ENCODE data around the gene TPPP2. TPM values are rescaled to one million over a fixed set of nuclear protein-coding genes. Genes with fewer than 3 reads are reported as not detected.
A peak's percentile ranks its signal among the peaks of the same experiment; 100 is the strongest.

Gene TPPP2
- polyA plus RNA-seq, 4 donors = 0.10 to 0.34 TPM; not detected in 2

DNA sequence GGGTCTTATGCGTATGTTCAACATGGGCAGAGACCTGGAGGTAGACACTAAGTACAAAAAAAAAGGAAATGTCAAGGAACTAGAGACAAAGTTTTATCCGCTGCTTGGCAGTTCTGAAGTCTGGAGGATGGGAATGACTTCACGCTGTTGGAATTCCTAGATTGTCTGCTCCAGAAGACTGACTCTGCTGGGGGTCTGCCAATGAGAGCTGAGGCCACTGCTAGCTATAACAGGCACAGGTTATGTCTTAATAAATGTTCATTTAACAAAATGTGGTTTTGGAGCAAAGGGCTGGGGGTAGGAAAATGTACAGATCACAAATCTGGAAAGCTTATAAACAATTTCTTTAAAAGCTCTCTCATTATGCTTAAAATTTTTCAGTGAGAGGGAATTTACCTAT, 33.5 kb downstream of the TPPP2 start:
- H3K36me3 ChIP-seq (ENCODE audit: control insufficient read depth in 3 of 3, insufficient read depth in 2 of 3, low read depth in 1 of 3, low read length in 3 of 3) = no peaks in the 10 kb centered on the region
- FAIRE-seq (no peak), DNase-seq (no peak)
- H3K27me3 ChIP-seq (ENCODE audit: control insufficient read depth in 3 of 3, insufficient read depth in 3 of 3, low read length in 3 of 3) = no peaks in the 10 kb centered on the region
- no peaks in the 10 kb centered on the region for H3K9me3 ChIP-seq (ENCODE audit: control insufficient read depth in 2 of 2, insufficient read depth in 1 of 2, low read depth in 1 of 2, low read length in 1 of 2)
- 71 to 86% (median 83%) methylated on average over 3 of the region's 3 CpGs for WGBS, 3 donors
- H3K27ac ChIP-seq (ENCODE audit: low read depth in 1 of 3, low read length in 2 of 3) = no peak overlapping the region
- peaks cover 0 to 4% (median 0%) of the 10 kb centered on the region in 3 donors for H3K4me1 ChIP-seq (ENCODE audit: control insufficient read depth in 3 of 3, insufficient read depth in 2 of 3, low read depth in 1 of 3, low read length in 2 of 3)
- H3K4me3 ChIP-seq (ENCODE audit: low read depth in 1 of 3, low read length in 3 of 3) = no peak overlapping the region

DNA sequence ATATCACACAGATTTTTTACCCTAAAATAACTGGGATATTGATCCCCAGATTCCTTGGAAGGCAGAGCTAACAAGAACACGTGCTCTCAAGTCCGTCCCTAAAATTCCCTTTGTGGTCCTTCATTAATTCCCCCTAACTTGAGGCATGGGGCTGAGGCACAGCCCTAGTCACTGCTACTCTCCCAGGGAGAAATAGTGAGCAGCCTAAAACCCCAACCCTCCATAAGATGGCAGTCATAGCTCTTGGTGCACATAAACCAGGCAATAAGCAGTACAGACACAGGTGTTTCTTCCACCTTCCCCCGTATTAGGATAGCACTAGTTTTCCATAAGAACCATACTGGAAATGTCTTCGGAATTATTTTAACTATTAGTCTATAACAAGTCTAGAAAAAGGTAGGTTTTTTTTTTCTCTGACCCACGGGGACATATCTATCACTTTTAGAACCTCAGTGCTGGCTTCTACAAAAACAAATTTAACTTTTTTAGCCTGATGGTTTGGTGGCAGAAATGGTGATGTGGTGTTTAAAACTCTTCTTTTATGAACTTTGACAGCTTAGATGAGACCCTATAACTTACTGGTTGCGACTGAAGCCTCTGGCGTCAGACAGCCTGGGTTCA, 37.0 kb downstream of the TPPP2 start:
- no peak for FAIRE-seq
- Histone ChIP-seq H3K4me1 (ENCODE audit: control insufficient read depth in 3 of 3, insufficient read depth in 2 of 3, low read depth in 1 of 3, low read length in 2 of 3) (peaks cover 0 to 18% (median 4%) of the 10 kb centered on the region in 3 donors), H3K4me3 (ENCODE audit: low read depth in 1 of 3, low read length in 3 of 3) (no peak overlapping the region), H3K36me3 (ENCODE audit: control insufficient read depth in 3 of 3, insufficient read depth in 2 of 3, low read depth in 1 of 3, low read length in 3 of 3) (no peaks in the 10 kb centered on the region), H3K9me3 (ENCODE audit: control insufficient read depth in 2 of 2, insufficient read depth in 1 of 2, low read depth in 1 of 2, low read length in 1 of 2) (no peaks in the 10 kb centered on the region), H3K27ac (ENCODE audit: low read depth in 1 of 3, low read length in 2 of 3) (no peak overlapping the region), H3K27me3 (ENCODE audit: control insufficient read depth in 3 of 3, insufficient read depth in 3 of 3, low read length in 3 of 3) (peaks cover 0 to 11% (median 0%) of the 10 kb centered on the region in 3 donors)
- 59 to 76% (median 68%) methylated on average over 7 of the region's 7 CpGs for WGBS, 3 donors
- no peak for DNase-seq

DNA sequence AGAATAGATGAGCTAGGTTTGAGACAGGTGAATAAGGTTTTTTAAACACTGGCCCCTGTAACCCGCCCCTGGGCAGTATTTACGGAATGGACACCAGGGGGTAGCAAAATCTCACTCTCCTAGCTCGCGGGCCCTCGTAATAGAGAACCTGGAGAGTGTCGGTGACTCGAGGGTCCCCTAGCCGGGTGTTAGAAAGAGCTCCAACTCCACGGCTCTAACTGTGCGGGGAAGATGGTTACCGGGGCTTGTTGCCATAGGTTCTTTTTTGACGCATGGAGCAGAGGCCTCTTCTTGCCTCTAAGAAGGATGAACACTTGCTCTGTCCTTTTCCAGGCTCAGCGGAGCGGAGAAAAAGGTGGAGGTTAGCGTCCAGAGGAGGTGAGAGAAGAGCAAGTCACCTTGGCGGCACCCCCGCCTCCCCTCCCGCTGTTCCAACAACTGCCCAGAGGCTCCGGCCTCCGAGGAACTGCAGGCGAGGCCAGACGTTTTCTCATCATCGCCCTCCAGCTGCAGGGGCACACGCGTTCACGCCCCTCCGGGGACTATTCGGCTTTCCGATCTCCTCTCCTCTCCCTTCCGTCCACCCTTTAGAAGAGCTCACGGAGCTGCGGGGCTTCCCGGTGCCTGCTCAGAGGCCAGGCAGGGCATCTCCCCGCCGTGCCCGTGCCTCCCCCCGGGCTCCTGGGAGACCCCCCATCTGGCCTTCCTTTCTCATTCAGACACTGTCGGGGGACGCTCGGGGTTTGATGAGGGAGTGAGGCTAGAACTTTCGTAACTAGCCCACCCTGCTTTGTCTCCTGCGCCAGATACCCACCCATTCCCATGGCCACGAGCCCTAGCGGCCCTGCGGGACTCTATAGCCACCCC, 38.7 kb downstream of the TPPP2 start:
- H3K9me3 ChIP-seq (ENCODE audit: control insufficient read depth in 2 of 2, insufficient read depth in 1 of 2, low read depth in 1 of 2, low read length in 1 of 2) = no peaks in the 10 kb centered on the region
- no peak for FAIRE-seq
- H3K36me3 ChIP-seq (ENCODE audit: control insufficient read depth in 3 of 3, insufficient read depth in 2 of 3, low read depth in 1 of 3, low read length in 3 of 3) = peaks cover 0 to 10% (median 0%) of the 10 kb centered on the region in 3 donors
- DNase-seq = peak; percentile 68 to 75
- 3 to 4% (median 3%) methylated on average over 39 to 45 of the region's 45 CpGs for whole genome bisulfite sequencing, 3 donors
- H3K4me1 ChIP-seq (ENCODE audit: control insufficient read depth in 3 of 3, insufficient read depth in 2 of 3, low read depth in 1 of 3, low read length in 2 of 3) = peaks cover 0 to 14% (median 4%) of the 10 kb centered on the region in 3 donors
- peaks cover 0 to 11% (median 0%) of the 10 kb centered on the region in 3 donors for H3K27me3 ChIP-seq (ENCODE audit: control insufficient read depth in 3 of 3, insufficient read depth in 3 of 3, low read length in 3 of 3)
- H3K4me3 ChIP-seq (ENCODE audit: low read depth in 1 of 3, low read length in 3 of 3) = peak overlapping the region in 2 of 3 donors; percentile 0 to 62
- H3K27ac ChIP-seq (ENCODE audit: low read depth in 1 of 3, low read length in 2 of 3) = peak overlapping the region in 2 of 3 donors; percentile 53 to 85

DNA sequence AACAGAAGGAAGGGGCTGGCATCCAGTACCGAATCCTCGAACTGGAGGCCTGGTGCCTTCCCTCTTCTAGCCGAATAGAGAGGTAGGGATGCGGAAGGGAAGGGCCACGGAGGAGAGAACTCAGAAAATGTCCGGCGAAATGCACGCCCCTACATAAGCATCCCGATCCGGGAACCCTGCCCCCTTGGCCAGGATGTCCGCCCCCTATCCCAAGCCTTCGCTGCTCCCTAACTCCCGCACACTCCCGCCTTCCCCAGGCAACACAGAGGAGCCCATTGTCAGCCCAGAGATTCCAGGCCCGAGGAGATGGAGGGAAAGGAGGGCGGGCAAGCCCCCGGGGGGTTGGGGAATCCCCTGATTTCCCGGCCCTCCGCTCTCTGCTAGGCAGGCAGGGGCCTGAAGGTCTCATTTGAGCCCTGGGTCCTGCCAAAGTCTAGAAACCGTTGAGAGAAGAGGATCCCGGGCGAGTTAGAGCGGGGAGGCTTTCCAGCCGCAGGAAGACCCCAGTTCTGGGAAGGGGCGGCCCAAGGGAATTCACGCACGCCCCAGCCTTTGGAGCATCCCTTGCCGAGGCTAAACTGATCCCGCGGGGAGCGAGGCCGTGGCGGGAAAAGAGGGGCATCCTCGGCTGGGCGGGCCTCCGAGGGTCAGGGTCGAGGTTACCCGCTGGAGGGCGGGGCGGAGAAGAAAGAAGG, 39.5 kb downstream of the TPPP2 start:
- FAIRE-seq (no peak), DNase-seq (peak in 1 of 2 donors; percentile 60)
- peak overlapping the region in 2 of 3 donors; percentile 53 to 85 for H3K27ac ChIP-seq (ENCODE audit: low read depth in 1 of 3, low read length in 2 of 3)
- peaks cover 0 to 14% (median 4%) of the 10 kb centered on the region in 3 donors for H3K4me1 ChIP-seq (ENCODE audit: control insufficient read depth in 3 of 3, insufficient read depth in 2 of 3, low read depth in 1 of 3, low read length in 2 of 3)
- peaks cover 0 to 11% (median 0%) of the 10 kb centered on the region in 3 donors for H3K27me3 ChIP-seq (ENCODE audit: control insufficient read depth in 3 of 3, insufficient read depth in 3 of 3, low read length in 3 of 3)
- H3K36me3 ChIP-seq (ENCODE audit: control insufficient read depth in 3 of 3, insufficient read depth in 2 of 3, low read depth in 1 of 3, low read length in 3 of 3) = peaks cover 0 to 18% (median 0%) of the 10 kb centered on the region in 3 donors
- 2 to 5% (median 2%) methylated on average over 31 to 40 of the region's 40 CpGs for WGBS, 3 donors
- H3K4me3 ChIP-seq (ENCODE audit: low read depth in 1 of 3, low read length in 3 of 3) = peak overlapping the region; percentile 36 to 68 (median 62)
- no peaks in the 10 kb centered on the region for H3K9me3 ChIP-seq (ENCODE audit: control insufficient read depth in 2 of 2, insufficient read depth in 1 of 2, low read depth in 1 of 2, low read length in 1 of 2)

DNA sequence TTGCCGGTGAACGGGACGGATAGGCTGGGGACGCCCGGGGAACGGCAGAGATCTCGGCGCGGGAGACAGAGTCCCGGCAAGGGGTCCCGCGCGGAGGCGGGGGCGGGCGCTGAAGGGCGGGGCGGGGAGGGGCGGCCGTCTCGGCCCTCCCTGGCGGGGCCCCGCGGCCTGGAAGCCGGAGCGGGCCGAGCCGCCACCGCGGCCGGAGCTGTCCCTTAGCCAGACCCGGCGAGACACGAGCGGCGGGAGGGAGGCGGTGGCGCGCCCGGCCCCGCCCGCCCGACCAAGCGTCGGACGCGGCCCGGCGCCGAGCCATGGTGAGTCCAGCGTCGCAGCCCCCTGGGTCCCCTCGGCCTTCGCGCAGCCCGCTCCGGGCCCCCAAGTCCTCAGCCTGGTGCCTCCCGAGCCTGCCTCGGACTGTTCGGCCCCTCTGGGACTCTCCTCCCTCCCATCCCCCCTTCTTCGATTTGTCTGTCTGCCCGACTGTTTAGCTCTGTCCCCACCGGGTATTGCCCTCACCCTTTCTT, 40.1 kb downstream of the TPPP2 start, which contains the start of gene ARHGEF40:
TSS of gene ARHGEF40 (plus strand) at position 222 of the 527 bp plus-strand sequence. CDS start at position 315, 93 bp downstream.
- H3K36me3 ChIP-seq (ENCODE audit: control insufficient read depth in 3 of 3, insufficient read depth in 2 of 3, low read depth in 1 of 3, low read length in 3 of 3) = peaks cover 0 to 24% (median 2%) of the 10 kb centered on the region in 3 donors
- H3K4me3 ChIP-seq (ENCODE audit: low read depth in 1 of 3, low read length in 3 of 3) = peak within 1 kb of the TSS; percentile 67 to 85 (median 68)
- H3K4me1 ChIP-seq (ENCODE audit: control insufficient read depth in 3 of 3, insufficient read depth in 2 of 3, low read depth in 1 of 3, low read length in 2 of 3) = peaks cover 0 to 14% (median 4%) of the 10 kb centered on the region in 3 donors
- no peak for FAIRE-seq
- no peaks in the 10 kb centered on the region for H3K9me3 ChIP-seq (ENCODE audit: control insufficient read depth in 2 of 2, insufficient read depth in 1 of 2, low read depth in 1 of 2, low read length in 1 of 2)
- WGBS, 3 donors = 0 to 1% (median 0%) methylated on average over 19 to 63 of the region's 63 CpGs
- H3K27ac ChIP-seq (ENCODE audit: low read depth in 1 of 3, low read length in 2 of 3) = peak within 1 kb of the TSS; percentile 57 to 88 (median 85)
- peaks cover 0 to 11% (median 0%) of the 10 kb centered on the region in 3 donors for H3K27me3 ChIP-seq (ENCODE audit: control insufficient read depth in 3 of 3, insufficient read depth in 3 of 3, low read length in 3 of 3)
- peak; percentile 37 to 73 for DNase-seq

DNA sequence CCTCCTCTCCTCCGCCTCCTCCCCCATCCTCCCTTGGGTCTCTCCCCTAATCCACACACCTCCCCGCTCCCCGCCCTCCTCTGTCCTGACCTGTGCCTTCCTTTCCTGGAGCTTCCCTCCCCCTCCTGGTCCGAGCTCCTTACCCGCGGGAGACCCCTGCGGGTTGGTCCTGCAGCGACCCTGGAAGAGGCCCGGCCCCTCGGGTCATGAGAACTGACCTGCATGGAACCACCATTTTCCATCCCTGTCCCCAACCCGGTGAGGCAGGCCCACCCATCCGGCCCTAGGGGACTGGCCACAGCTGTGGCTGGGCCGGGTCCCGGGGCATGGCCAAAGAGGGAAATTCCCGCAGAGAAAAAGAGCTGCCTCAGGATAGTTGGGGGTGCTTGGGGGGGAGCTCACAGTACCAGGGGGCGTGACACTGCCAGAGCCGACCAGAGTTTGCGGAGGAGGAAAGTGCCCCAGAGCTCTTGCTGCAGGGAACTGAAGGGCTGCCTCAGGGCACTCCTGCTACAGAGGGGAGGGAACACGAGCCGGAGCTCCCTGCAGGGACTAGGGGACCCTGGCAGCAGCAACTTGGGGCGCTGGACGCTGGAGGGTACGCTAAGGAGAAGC, 40.7 kb downstream of the TPPP2 start:
- DNase-seq (peak in 1 of 2 donors; percentile 32), FAIRE-seq (no peak)
- peak overlapping the region; percentile 67 to 85 (median 68) for H3K4me3 ChIP-seq (ENCODE audit: low read depth in 1 of 3, low read length in 3 of 3)
- 0 to 1% (median 1%) methylated on average over 23 of the region's 23 CpGs for WGBS, 3 donors
- no peaks in the 10 kb centered on the region for H3K9me3 ChIP-seq (ENCODE audit: control insufficient read depth in 2 of 2, insufficient read depth in 1 of 2, low read depth in 1 of 2, low read length in 1 of 2)
- peaks cover 0 to 11% (median 0%) of the 10 kb centered on the region in 3 donors for H3K27me3 ChIP-seq (ENCODE audit: control insufficient read depth in 3 of 3, insufficient read depth in 3 of 3, low read length in 3 of 3)
- peak overlapping the region; percentile 57 to 88 (median 84) for H3K27ac ChIP-seq (ENCODE audit: low read depth in 1 of 3, low read length in 2 of 3)
- H3K4me1 ChIP-seq (ENCODE audit: control insufficient read depth in 3 of 3, insufficient read depth in 2 of 3, low read depth in 1 of 3, low read length in 2 of 3) = peaks cover 0 to 14% (median 4%) of the 10 kb centered on the region in 3 donors
- H3K36me3 ChIP-seq (ENCODE audit: control insufficient read depth in 3 of 3, insufficient read depth in 2 of 3, low read depth in 1 of 3, low read length in 3 of 3) = peaks cover 0 to 30% (median 2%) of the 10 kb centered on the region in 3 donors

DNA sequence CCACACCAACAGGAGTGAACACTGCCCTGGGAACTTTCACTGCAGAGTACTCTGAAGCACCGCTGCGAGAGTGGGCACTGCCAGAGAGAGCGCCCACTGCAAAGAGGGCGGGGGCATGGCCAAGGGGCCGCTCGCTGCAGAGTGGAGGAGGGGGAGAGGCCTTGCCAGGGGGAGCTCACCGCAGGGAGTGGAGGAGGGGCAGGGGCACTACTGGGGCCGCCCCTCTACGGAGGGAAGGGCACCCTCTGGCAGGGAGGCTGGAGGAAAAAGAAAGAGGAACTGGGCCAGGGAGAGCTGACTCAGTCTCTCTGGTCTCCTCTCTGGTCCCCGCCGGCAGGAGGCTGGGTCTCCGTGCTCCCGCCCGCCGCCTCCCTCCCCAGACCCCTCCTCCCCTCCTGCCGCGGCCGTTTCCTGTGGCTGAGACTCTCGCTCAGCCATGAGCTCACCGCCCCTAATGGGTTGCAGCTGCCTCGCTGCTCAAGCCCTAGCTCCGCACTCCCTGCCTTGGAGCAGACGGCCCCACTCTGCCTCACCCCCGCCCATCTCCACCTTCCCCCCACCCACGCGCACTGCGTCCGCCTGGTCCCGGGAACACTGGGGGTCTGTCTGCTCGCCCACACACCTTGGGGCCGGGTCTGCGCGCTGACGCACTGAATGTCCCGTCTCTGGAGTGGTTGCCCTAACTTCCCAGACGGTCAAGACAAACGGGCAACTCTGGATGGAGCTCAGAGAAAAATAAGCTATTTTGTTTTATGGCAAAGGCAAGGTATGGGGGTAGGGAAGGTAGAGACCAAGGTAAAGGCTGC, 41.4 kb downstream of the TPPP2 start:
- H3K9me3 ChIP-seq (ENCODE audit: control insufficient read depth in 2 of 2, insufficient read depth in 1 of 2, low read depth in 1 of 2, low read length in 1 of 2) = no peaks in the 10 kb centered on the region
- 1 to 2% (median 2%) methylated on average over 29 to 37 of the region's 37 CpGs for WGBS, 3 donors
- H3K4me1 ChIP-seq (ENCODE audit: control insufficient read depth in 3 of 3, insufficient read depth in 2 of 3, low read depth in 1 of 3, low read length in 2 of 3) = peaks cover 0 to 14% (median 4%) of the 10 kb centered on the region in 3 donors
- peak overlapping the region; percentile 57 to 88 (median 84) for H3K27ac ChIP-seq (ENCODE audit: low read depth in 1 of 3, low read length in 2 of 3)
- H3K36me3 ChIP-seq (ENCODE audit: control insufficient read depth in 3 of 3, insufficient read depth in 2 of 3, low read depth in 1 of 3, low read length in 3 of 3) = peaks cover 0 to 34% (median 2%) of the 10 kb centered on the region in 3 donors
- peak overlapping the region in 2 of 3 donors; percentile 68 to 85 for H3K4me3 ChIP-seq (ENCODE audit: low read depth in 1 of 3, low read length in 3 of 3)
- FAIRE-seq = no peak
- DNase-seq = peak; percentile 51 to 87
- H3K27me3 ChIP-seq (ENCODE audit: control insufficient read depth in 3 of 3, insufficient read depth in 3 of 3, low read length in 3 of 3) = peaks cover 0 to 11% (median 0%) of the 10 kb centered on the region in 3 donors
